ENCODE results near the gene ELF2.

GRCh38 chr4:139167774-139168444, 9.1 kb downstream of the ELF2 start:
- TF ChIP-seq CTCF (IDR thresholded peaks at IDR 0.05): peak; percentile 32
- no peak for TF ChIP-seq POLR2A (IDR thresholded peaks at IDR 0.05)
- TF ChIP-seq POLR2AphosphoS5 (IDR thresholded peaks at IDR 0.05): no peak

Data from suprapubic skin (tissue), 4 donors.